Activated CD4-positive, alpha-beta memory T cell treated with anti-CD3 and anti-CD28 coated beads, Interleukin-2, amount 10 ng/mL, durations not matched to agents 7 days and 5 days (primary cell): ENCODE results near the gene SNRPA. TPM values are rescaled to one million over a fixed set of nuclear protein-coding genes. Genes with fewer than 3 reads are reported as not detected.
"Not testable (repeated sequence)": the region's sequence is repeated elsewhere in the genome, so short reads cannot be mapped to it uniquely, and the experiment has no call there.

Source experiments
- CTCF ChIA-PET: fragments of 350-600 bp; sonication (Branson Sonifier 250); formaldehyde crosslinking; loops from one replicate; lab custom pipeline; 2021; ENCODE audit warnings: antibody characterized with exemption, inconsistent platforms; lab: Charles Lee
- POLR2A ChIA-PET: fragments of 350-600 bp; sonication (Branson Sonifier 250); formaldehyde crosslinking; loops from one replicate; lab custom pipeline; 2021; ENCODE audit warnings: antibody characterized with exemption; lab: Charles Lee
- DNase-seq: peaks from one replicate; pipeline ENCODE4 v3.0.0-alpha.2; 2020
- H3K27ac Mint-ChIP-seq: one replicate; pipeline ENCODE4 v1.8.0; 2021; ENCODE audit warnings: mild to moderate bottlenecking, mixed read lengths
- H3K27me3 Mint-ChIP-seq: one replicate; pipeline ENCODE4 v1.8.0; 2021; ENCODE audit warnings: mixed read lengths
- H3K36me3 Mint-ChIP-seq: one replicate; pipeline ENCODE4 v1.8.0; 2021; ENCODE audit warnings: low read depth, mixed read lengths
- H3K4me1 Mint-ChIP-seq: one replicate; pipeline ENCODE4 v1.8.0; 2021; ENCODE audit warnings: mixed read lengths
- H3K4me3 Mint-ChIP-seq: one replicate; pipeline ENCODE4 v1.8.0; 2021; ENCODE audit warnings: mild to moderate bottlenecking, mixed read lengths
- H3K9me3 Mint-ChIP-seq: one replicate; pipeline ENCODE4 v1.8.0; 2021; ENCODE audit warnings: mixed read lengths
- total RNA-seq, 2 experiments: library from RNA; stranded (reverse); gene quantifications; one replicate each; pipeline ENCODE4 v1.2.3, GENCODE V29; 2021

SNRPA gene
- total RNA-seq, 2 experiments from 2014 or later: 145 to 151 TPM

- POLR2A ChIA-PET: interaction anchor here (0.6 to 14.9 kb wide), 4 partner anchors 10 to 145 kb away, joined by 3 to 161 read pairs (median 12); partner anchors contain the start of genes EGLN2 and RAB4B
- Mint-ChIP-seq H3K36me3 (peaks cover 60% of the 10 kb centered on the region), H3K4me1 (peaks cover 79% of the 10 kb centered on the region), H3K9me3 (no peaks in the 10 kb centered on the region), H3K4me3 (no peak overlapping the region), H3K27me3 (peaks cover 16% of the 10 kb centered on the region), H3K27ac (no peak overlapping the region)
- CTCF ChIA-PET: interaction anchor here (0.9 to 4.6 kb wide), 3 partner anchors 10 to 145 kb away, joined by 3 to 43 read pairs (median 40); partner anchors contain the start of gene EGLN2
- no peak for DNase-seq
These were observed 57.5 kb downstream of the SNRPA start for GRCh38 chr19:40808497-40808896.

- Mint-ChIP-seq H3K4me3 (peak overlapping the region; percentile 51), H3K27ac (no peak overlapping the region), H3K9me3 (no peaks in the 10 kb centered on the region), H3K4me1 (peaks cover 69% of the 10 kb centered on the region), H3K36me3 (peaks cover 50% of the 10 kb centered on the region), H3K27me3 (peaks cover 24% of the 10 kb centered on the region)
- CTCF ChIA-PET: no interaction called here
- POLR2A ChIA-PET: no interaction called here
- no peak for DNase-seq
These were observed 58.5 kb downstream of the SNRPA start for GRCh38 chr19:40809358-40810086.

GRCh38 chr19:40810160-40810559, 59.2 kb downstream of the SNRPA start:
- H3K36me3 Mint-ChIP-seq: peaks cover 44% of the 10 kb centered on the region
- CTCF ChIA-PET: no interaction called here
- POLR2A ChIA-PET: no interaction called here
- H3K4me3 Mint-ChIP-seq: peak overlapping the region; percentile 51
- H3K27me3 Mint-ChIP-seq: peaks cover 29% of the 10 kb centered on the region
- H3K27ac Mint-ChIP-seq: no peak overlapping the region
- H3K4me1 Mint-ChIP-seq: peaks cover 62% of the 10 kb centered on the region
- DNase-seq: no peak
- no peaks in the 10 kb centered on the region for H3K9me3 Mint-ChIP-seq

- POLR2A ChIA-PET: interaction anchor here (0.6 to 1.5 kb wide), 4 partner anchors 8 to 63 kb away, joined by 3 to 4 read pairs (median 4); partner anchors contain the start of genes ACTMAP and EGLN2
- H3K4me1 Mint-ChIP-seq: peaks cover 56% of the 10 kb centered on the region
- CTCF ChIA-PET: not testable (repeated sequence)
These were observed 59.8 kb downstream of the SNRPA start for GRCh38 chr19:40810649-40811408.

GRCh38 chr19:40811478-40812341, 60.7 kb downstream of the SNRPA start:
- no peak for DNase-seq
- CTCF ChIA-PET: interaction anchor here (0.6 to 1.0 kb wide), 3 partner anchors 9 to 95 kb away, joined by 3 to 4 read pairs (median 3); partner anchors contain the start of genes COQ8B and ITPKC
- peaks cover 41% of the 10 kb centered on the region for H3K36me3 Mint-ChIP-seq

More at GRCh38 chr19:40810649-40811408, 59.8 kb downstream of the SNRPA start:
- peak; percentile 72 for DNase-seq
- Mint-ChIP-seq H3K27me3 (peaks cover 32% of the 10 kb centered on the region), H3K36me3 (peaks cover 42% of the 10 kb centered on the region), H3K4me3 (peak overlapping the region; percentile 87), H3K27ac (peak overlapping the region; percentile 66)
- H3K9me3 Mint-ChIP-seq: not testable (repeated sequence)

GRCh38 chr19:40812571-40812970, 61.6 kb downstream of the SNRPA start:
- ChIA-PET CTCF (interaction anchor here (0.6 to 1.0 kb wide), 4 partner anchors 10 to 1046 kb away, joined by 3 to 4 read pairs (median 3); partner anchors contain the start of genes COQ8B and ITPKC), POLR2A (interaction anchor here (1.6 kb wide), 1 partner anchor 35 kb away, joined by 4 read pairs; the partner anchor contains the start of gene RAB4B)
- H3K27ac Mint-ChIP-seq, DNase-seq, H3K9me3 Mint-ChIP-seq: not testable (repeated sequence)
- peaks cover 39% of the 10 kb centered on the region for H3K4me1 Mint-ChIP-seq
- H3K36me3 Mint-ChIP-seq: peaks cover 32% of the 10 kb centered on the region
- peaks cover 34% of the 10 kb centered on the region for H3K27me3 Mint-ChIP-seq
- H3K4me3 Mint-ChIP-seq: peak overlapping the region; percentile 5

More at GRCh38 chr19:40811478-40812341, 60.7 kb downstream of the SNRPA start:
- POLR2A ChIA-PET: interaction anchor here (0.6 to 1.6 kb wide), 5 partner anchors 9 to 64 kb away, joined by 3 to 4 read pairs (median 4); partner anchors contain the start of genes ACTMAP, EGLN2 and RAB4B
- Mint-ChIP-seq H3K4me3 (peak overlapping the region; percentile 49), H3K27ac (no peak overlapping the region), H3K4me1 (peaks cover 47% of the 10 kb centered on the region), H3K9me3 (no peaks in the 10 kb centered on the region), H3K27me3 (peaks cover 34% of the 10 kb centered on the region)

- Mint-ChIP-seq H3K9me3 (no peaks in the 10 kb centered on the region), H3K36me3 (peaks cover 26% of the 10 kb centered on the region), H3K27me3 (peaks cover 34% of the 10 kb centered on the region), H3K27ac (no peak overlapping the region), H3K4me1 (peaks cover 39% of the 10 kb centered on the region), H3K4me3 (no peak overlapping the region)
- no peak for DNase-seq
- ChIA-PET POLR2A (interaction anchor here (1.6 kb wide), 1 partner anchor 36 kb away, joined by 4 read pairs; the partner anchor contains the start of gene RAB4B), CTCF (no interaction called here)
These were observed 62.2 kb downstream of the SNRPA start for GRCh38 chr19:40813182-40813581.

Other genes with a start within 250 kb of the SNRPA start
- 100 to 1,000 TPM; 139 to 150 TPM for gene SHKBP1, start 174.3 kb upstream of the SNRPA start, total RNA-seq
- 100 to 1,000 TPM; 121 to 122 TPM for gene LTBP4, start 149.8 kb upstream of the SNRPA start, total RNA-seq
- 1 to 10 TPM; 4.8 to 5.8 TPM for gene NUMBL, start 60.6 kb upstream of the SNRPA start, total RNA-seq
- gene COQ8B, start 34.3 kb upstream of the SNRPA start, total RNA-seq: 10 to 100 TPM; 32.5 to 37.7 TPM
- 1 to 10 TPM; 6.6 to 6.8 TPM for gene ITPKC, start 34.1 kb upstream of the SNRPA start, total RNA-seq
- 10 to 100 TPM; 18.1 to 18.8 TPM for gene ACTMAP, start 726 bp upstream of the SNRPA start, total RNA-seq
- gene MIA, start 24.3 kb downstream of the SNRPA start, total RNA-seq: not detected
- 10 to 100 TPM; 65.7 to 68.3 TPM for gene RAB4B, start 27.0 kb downstream of the SNRPA start, total RNA-seq
- gene EGLN2, start 48.0 kb downstream of the SNRPA start, total RNA-seq: 100 to 1,000 TPM; 127 to 128 TPM
- not detected for gene CYP2A6, start 99.2 kb downstream of the SNRPA start, total RNA-seq
- gene CYP2A7, start 131.0 kb downstream of the SNRPA start, total RNA-seq: not detected
- not detected for gene CYP2B6, start 240.1 kb downstream of the SNRPA start, total RNA-seq